Ovary (tissue), 3 donors: ENCODE data around the gene PGBD5.

ENCODE experiments used
- EP300 ChIP-seq: sonication (generic); formaldehyde crosslinking; IDR thresholded peaks from one replicate; pipeline ENCODE4 v1.6.1; 2017; ENCODE audit warnings: antibody characterized with exemption
- POLR2A ChIP-seq: fragments of 450-650 bp; IDR thresholded peaks from one replicate; pipeline ENCODE4 v1.6.1; 2017; ENCODE audit warnings: antibody characterized with exemption, mild to moderate bottlenecking, moderate library complexity
- TF ChIP-seq, protein P1 (sequence below), 3 donors: fragments of 450-650 bp in 2 of 3; fragments of 200-600 bp in 1 of 3; IDR thresholded peaks; one replicate each; pipeline versions ENCODE4 v1.5.1 to v1.8.0; 2016 to 2022; ENCODE audit warnings: antibody characterized with exemption in 3 of 3, mild to moderate bottlenecking in 1 of 3
- donor health status: DM: no; HTN: no; CAD: no.

DNA sequence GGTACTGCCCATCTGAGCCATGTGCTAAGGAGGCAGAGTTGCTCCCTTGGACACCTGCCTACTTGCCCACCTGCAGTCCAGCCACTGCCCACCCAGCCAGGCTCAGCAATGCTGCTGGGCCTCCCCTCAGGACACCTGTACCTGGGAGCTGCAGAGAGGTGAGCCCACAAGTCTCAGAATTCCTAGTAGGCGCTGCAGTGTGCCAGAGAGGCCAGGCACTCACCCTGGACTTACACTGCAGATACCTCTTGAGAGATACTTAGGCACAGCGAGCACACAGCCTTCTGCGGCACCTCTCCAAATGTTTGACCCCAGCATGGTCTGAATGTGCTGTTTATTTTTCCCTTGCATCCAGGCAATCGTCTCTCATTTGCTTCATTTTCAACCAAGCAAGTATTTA is 71.0 kb downstream of the PGBD5 start:
- TF ChIP-seq, protein P1, sequence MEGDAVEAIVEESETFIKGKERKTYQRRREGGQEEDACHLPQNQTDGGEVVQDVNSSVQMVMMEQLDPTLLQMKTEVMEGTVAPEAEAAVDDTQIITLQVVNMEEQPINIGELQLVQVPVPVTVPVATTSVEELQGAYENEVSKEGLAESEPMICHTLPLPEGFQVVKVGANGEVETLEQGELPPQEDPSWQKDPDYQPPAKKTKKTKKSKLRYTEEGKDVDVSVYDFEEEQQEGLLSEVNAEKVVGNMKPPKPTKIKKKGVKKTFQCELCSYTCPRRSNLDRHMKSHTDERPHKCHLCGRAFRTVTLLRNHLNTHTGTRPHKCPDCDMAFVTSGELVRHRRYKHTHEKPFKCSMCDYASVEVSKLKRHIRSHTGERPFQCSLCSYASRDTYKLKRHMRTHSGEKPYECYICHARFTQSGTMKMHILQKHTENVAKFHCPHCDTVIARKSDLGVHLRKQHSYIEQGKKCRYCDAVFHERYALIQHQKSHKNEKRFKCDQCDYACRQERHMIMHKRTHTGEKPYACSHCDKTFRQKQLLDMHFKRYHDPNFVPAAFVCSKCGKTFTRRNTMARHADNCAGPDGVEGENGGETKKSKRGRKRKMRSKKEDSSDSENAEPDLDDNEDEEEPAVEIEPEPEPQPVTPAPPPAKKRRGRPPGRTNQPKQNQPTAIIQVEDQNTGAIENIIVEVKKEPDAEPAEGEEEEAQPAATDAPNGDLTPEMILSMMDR (IDR thresholded peaks at IDR 0.05): no peak
- TF ChIP-seq EP300 (no peak), POLR2A (no peak)
